Activated CD8-positive, alpha-beta memory T cell treated with anti-CD3 and anti-CD28 coated beads, Interleukin-2, amount 50 U/mL, for 24 hours (primary cell): Measurements from ENCODE around the gene ACSBG1.

Source experiments
- DNase-seq: peaks from one replicate; pipeline ENCODE4 v3.0.0-alpha.2; 2020; ENCODE audit errors: extremely low read depth

The ACSBG1 gene

DNA sequence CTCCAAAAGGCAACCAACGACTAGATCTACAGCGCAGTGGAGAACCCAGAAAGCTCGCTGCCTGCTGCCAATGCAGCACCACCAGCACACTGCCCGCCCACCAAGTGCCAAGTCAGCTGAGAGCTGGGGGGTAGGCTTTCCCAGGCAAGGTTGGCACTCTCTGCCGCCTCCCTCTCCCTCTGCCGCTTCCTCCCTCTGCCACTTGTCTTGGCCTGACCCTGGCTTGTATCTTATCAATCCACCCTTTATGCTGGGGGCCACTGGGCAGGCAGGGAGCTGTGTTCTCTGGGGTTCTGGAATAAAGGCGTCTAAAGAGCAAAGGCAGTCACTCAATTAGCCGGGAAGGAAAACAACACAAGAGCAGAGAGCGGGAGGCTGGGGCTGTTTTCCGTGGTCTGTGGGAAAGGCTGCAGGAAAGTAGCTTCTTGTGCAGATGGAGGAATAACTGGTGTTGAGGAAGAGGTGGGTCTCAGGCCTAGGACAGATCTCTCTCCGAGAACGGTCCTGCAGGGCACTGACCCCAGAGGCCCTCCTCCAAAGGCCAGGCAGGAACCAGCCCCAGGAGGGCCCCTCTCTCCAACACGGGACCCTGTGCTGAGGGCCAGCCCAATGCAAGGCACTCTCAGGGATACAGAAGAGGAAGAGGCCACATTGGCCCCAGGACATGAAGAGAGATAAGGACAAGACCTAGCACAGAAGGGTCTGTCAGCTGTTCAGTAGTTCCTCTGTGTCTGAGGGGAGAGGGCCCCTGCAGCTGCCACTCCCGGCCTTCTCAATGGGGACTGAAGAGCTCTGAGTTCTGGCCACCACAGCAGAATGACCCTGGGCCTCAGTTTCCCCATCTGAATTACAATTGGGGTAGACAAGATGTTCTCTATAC, 30.8 kb downstream of the ACSBG1 start:
- no peak for DNase-seq

DNA sequence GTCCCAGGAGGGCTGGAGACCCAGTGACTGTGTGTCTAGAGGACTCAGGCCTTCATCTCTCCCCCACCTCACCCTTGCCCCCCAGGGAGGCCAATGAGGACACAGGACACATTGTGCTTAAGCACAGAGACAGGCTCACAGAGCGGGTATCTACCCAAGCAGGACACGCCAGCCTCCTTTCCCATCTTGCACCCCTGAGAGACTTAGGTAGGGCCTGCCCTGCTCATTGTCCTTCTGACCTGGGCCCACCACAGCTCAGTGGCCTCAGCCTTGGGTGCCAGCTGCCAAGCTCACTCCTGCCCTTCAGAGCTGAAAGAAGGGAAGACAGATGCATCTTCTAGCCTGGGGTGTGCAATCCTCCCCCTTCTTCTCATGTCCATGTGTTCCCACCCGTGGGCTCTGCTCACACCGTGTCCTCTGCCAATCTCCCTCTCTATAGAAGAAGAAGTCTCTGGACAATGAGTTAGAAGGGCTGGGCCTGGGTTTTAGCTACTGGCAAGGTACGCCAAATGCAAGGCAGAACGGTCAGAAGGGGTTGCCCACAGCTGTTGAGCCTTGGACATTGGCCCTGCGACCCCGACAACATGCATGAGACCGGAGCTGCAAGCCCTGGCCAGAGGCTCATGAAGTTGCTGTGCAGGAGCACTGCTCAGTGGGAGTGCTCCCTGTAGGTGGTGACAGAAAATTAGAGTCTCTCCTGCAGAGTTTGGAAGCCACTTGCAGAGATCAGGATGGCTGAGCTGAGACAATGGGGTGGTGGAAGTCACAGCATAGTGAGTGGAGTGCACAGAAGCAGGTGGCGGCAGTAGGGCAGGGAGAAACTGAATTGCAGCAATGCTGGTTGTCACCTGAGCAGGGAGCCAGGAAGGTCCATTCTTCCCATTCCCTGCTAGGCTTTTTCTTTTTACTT, 32.8 kb downstream of the ACSBG1 start:
- no peak for DNase-seq

DNA sequence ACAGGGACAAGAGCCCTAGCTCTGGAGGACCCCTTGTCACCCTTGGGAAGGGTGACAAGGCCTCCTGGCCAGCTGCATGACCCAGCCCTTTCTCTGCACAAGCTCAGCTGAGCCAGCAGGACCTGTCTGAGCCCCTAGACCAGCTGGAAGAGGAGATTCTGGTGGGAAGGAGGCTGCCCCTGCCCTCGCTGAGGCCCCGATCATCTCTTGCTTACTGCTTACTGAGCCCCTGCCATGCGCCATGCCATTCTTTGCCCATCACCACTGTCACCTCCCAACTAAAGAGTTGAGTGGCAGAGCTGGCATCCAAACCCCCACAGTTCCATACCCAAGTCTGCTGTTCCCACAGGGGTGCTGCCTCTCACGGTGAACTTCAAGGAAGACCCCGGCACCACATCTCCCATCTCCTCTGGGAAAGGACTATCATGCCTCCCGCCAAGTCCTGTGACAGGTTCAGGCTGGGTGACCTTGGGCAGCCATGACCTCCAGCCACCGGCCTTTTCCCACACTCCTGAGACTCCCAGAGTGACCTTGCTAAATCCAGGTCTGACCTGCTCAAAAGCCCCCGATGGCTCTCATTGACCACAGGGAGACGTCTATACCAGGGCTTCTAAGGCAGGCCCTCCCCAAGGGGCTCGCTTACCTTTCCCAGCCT, 34.0 kb downstream of the ACSBG1 start:
- DNase-seq: no peak

DNA sequence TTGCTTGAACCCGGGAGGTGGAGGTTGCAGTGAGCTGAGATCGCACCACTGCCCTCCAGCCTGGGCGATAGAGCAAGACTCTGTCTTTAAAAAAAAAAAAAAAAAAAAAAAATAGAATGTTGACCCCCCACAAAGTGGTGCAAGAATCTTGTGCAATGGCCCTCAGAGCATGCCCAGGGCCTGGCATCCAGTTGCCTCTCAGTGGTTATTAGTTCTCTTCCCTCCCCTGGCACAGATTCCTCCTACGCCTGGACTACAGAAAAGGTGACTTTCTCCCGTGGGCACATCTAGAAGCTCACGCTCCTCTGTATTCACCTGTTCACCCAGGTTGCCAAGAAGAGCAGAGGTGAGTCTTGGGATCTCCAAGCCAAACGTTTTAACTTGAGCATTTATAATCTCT, 36.7 kb downstream of the ACSBG1 start:
- DNase-seq: no peak

DNA sequence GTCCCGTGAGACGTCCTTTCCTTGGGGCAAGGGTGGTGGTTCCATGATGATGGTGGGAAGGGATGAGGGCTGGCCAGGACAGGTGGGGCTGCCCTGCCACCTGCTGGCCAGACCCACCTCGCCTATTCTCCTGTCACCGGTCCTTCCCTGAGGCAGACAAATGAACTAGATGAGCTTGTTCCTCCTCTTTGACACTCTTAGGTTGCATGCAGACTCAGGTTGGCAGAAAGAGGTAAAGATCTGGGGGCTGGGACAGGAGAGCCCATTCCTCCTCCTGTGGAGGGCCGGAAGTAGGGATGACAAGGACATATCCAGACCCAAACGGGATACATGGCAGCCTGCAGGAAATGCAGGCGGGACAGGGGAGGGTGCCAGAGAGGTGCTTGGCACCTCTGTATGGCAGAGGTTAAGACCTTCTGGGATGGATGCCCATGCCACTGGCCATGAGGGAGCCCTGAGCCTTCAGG, 38.6 kb downstream of the ACSBG1 start:
- no peak for DNase-seq

DNA sequence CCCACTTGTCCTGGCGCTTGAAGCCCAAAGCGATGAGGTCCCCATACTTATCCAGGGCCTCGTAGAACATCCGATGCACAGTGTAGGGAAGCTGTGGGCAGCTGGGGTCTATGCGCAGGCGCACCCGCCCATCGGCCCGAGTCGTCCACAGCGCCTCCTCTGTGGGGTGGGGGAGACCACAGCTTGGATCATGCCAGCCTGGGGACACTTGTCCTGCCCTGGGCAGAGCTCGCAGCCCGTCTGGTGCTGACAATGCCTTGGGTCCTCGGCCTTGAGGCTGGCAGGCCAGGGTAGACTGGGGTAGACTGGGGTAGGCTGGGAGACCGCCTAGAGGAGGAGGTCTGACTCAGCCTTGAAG, 39.8 kb downstream of the ACSBG1 start:
- DNase-seq: no peak

DNA sequence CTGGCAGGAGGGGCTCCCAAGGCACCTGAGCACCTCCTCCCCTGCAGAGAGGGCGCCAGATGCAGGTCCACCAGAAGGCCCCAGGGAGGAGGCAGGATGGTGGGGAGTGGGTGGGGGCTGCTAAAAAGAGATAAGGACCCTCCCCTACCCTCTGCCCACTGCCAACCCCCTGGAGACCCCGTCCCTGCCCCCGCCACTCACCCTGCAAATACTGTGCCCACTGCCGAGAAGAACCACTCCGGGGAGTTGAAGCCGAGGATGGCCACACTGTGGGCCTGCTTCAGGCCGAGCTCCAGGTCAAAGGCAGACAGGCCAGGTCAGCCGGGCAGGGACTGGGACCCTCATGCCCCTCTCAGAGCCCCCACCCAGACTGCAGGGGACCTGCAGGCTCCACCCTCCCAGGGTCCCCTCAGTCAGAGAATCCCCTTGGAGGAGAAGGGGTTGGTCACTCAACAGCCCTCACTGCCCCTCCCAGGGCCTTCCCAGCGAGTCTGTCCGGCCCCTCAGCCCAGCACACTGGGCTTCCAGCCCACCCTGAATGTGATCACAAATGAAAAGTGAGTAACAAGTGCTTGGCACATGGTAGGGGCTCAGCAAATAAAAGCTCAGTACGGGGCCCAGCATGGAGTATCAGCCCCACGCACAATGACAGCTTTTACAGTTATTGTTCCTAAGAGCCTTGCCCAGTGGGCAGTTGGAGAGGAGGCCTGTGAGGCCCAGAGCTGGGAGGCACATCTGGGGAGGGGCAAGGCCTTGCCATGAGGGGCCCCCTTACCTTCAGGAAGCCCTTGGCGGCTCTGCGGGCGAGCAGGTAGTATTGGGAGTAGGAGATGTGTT, 40.4 kb downstream of the ACSBG1 start:
- no peak for DNase-seq

DNA sequence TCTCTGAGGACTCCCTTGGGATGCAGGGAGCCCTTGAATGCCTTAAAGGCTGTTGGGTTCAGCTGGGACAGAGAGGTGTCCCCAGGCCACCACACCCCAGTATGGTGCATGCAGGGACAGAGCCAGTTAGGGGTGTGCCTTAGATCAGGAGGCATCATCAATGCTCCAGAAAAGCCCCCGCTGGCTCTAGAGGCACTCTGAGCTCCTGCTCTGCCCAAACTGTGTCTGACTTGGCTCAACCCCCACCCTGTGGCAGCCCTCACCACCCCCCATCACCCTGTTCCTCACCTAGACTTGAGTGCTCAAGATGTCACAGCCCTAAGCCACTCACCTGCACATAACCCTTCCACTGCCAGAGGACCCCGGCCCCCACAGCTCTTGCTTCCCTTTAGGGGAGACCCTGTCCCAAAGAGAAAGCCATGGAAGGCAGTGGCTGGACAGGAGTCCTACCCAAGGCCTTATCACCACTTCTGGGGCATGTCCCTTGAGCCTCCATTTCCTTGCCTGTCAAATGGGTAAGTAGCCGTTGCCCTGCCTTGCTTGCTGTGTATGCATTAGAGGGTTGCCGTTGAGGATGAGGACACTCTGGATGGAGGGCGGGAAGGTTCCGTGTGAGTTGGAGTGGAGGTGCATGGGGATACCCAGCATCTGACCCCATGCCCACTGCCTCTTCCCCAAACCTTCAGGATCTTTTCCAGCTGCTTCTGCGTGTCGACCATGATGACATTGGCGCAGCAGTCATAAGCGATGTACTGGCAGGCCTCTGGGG, 41.4 kb downstream of the ACSBG1 start:
- no peak for DNase-seq

DNA sequence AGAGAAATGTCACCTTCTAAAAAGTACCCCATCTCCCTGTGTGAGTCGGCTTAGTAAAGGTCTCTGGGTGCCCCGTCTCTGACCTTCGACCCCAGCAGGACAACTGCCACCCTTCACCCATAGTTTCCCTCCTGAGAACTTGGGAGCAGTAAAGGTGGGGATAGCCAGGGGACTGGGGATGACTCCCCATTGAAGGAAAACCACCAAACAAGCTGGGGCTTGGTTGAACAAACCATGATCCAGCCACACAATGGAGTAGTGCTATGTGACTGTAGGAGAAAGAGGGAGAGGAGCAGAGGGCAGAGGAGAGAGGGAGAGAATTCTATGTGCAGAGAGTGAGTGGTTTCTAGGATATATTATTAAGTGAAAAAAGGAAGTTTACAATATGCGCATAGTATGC, 51.5 kb downstream of the ACSBG1 start:
- DNase-seq: no peak

DNA sequence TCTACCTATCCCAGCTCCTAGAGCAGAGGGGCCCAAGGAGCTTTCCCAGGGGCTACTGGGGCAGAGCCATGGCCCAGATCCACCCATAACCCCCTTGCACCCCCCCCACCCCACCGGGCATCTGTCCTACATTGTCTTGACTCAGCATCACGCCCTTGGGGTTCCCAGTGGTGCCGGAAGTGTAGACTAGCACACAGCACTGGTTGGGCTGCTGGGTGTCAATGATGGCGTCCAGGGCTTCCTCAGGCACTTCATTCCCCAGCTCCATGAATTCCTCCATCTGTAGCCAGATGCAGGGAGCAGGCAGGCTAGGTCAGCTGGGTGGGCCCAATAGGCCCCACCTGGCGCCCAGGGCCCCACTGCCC, 52.0 kb downstream of the ACSBG1 start:
- DNase-seq: no peak

DNA sequence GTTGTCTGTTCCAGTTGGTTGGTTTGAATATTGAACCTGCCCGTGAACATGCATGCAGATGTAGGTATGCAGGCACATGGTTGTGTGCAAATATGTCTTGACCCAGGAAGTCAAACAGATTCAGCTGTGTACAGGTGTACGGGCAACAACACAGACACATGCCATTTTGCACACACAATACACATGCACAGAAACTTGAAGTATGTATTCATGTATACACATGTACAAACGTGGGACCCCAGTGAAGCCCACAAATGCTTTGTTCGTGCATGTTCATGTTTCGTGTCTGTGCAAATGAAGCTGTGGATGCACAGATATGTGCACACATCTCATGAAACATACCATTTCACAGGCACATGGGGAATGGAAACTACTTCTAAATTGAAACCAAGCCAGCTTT, 54.5 kb downstream of the ACSBG1 start:
- DNase-seq: no peak

DNA sequence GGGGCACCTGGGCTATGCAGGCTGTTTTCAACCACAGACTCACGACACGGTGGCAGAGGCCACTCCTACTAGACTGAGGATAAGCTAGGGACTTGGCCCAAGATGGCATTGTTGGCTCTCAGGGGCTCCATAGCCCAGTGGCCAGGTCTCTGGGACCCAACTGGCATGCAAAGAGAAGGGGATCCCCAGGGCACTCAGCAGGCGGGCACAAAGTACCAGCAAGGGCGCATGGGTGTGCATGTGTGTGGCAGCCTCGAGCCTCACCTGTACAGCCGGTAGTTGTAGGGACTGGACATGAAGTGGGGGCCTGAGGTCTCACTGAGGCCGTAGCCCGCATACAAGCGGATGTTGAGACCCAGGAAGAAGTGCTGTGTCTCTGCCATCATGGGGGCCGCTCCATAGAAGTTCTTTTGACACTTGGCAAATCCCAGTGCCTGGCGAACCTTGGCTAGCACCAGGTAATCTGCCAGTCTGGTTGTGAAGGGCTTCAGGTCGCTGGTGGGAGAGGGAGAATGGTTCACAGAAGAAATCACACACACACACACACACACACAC, 55.0 kb downstream of the ACSBG1 start:
- DNase-seq: no peak

DNA sequence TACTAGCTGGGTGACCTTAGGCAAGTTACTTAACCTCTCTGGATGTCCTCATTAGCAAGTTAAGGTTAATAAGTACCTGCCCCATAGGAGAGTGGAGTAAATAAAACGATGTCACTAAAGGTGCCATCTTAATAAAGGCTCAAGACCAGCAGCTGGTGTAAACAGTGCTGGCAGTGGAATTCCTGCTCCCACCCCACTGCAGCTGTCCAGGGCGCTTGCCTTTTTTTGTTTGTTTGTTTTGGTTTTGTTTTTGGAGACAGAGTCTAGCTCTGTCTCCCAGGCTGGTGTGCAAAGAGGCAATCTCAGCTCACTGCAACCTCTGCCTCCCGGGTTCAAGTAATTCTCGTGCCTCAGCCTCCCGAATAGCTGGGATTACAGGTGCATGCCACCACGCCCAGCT, 56.3 kb downstream of the ACSBG1 start:
- DNase-seq: no peak

DNA sequence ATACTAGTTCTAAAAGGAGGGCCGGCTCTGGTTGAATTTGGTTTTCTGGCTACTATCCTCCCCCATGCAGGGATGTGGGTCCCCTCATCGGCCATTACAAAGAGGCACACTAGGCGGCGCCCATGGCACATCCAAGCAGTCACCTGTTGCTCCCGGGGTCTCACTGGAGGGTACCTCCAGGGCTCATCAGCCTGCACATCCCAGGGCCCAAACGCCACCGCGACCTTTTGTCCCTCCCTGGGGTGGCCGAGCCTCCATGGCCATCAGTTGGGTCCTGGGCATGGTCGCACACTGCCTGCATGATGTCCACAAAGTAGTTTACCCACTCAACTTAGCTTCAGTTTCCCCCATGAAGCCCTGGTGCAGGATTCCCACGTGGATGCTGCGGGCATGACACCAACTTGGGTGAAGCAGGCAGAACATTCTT, 56.9 kb downstream of the ACSBG1 start:
- DNase-seq: no peak

DNA sequence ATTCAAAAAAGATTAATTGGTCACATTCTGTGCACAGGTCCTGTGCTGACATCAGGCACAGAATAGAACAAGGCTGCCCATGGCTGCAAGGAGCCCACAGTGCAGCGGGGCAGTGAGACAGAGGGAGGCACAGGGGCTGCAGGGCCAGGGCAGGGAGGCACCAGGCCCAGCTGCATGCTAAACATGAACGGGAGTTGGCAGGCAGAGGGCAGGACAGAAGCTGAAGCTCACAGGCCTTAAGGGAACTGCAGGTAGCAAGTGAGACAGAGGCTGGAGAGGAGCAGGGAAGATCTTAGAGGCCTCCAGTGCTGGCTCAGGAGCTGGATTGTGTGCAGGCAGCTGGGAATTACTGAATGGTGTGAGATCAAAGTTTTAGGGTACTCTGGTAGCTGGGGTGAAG, 59.0 kb downstream of the ACSBG1 start:
- DNase-seq: no peak

DNA sequence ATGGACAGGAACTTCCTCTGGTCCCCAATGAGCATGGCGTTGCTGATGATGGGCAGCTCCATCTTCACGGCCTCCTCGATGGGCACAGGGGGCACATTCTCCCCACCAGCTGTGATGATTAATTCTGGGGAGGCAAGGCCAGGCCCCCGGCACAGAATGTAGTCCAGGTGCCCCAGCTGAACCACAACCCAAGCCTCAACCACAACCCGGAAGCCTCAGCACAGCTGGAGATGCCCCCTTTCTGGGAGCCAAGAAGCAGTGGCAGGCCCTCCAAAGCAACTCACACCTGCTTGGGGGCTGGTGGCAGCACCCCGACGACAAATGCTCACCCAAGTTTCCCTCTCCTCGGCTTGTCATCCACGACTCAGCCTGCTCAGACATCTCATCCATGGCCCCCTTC, 60.0 kb downstream of the ACSBG1 start:
- no peak for DNase-seq

DNA sequence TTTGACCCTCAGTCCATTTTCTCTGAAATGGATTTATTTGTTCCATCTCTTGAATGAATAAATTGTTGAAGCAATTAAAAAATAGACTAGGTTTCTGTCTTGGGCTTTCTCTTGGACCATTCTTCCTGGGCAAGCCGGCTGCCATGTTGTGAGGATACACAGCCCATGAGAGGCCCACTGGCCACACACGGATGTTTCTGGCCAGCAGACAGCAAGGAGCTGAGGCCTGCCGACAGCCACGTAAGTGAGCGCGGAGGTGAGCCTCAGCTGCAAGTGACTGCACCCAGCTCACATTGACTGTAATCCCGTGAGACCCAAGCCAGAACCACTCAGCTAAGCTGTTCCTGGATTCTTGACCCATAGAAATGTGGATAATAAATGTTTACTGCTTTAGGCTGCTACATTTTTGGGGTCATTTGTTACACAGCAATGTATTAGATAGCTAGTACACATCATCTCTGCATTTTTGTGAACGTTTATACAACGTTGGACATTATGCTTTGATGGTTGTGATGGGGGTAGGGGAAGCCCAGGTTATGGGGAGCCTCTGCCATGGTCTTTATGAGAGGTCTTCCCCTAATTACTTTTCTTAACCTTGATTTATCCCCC, 62.4 kb downstream of the ACSBG1 start:
- no peak for DNase-seq

DNA sequence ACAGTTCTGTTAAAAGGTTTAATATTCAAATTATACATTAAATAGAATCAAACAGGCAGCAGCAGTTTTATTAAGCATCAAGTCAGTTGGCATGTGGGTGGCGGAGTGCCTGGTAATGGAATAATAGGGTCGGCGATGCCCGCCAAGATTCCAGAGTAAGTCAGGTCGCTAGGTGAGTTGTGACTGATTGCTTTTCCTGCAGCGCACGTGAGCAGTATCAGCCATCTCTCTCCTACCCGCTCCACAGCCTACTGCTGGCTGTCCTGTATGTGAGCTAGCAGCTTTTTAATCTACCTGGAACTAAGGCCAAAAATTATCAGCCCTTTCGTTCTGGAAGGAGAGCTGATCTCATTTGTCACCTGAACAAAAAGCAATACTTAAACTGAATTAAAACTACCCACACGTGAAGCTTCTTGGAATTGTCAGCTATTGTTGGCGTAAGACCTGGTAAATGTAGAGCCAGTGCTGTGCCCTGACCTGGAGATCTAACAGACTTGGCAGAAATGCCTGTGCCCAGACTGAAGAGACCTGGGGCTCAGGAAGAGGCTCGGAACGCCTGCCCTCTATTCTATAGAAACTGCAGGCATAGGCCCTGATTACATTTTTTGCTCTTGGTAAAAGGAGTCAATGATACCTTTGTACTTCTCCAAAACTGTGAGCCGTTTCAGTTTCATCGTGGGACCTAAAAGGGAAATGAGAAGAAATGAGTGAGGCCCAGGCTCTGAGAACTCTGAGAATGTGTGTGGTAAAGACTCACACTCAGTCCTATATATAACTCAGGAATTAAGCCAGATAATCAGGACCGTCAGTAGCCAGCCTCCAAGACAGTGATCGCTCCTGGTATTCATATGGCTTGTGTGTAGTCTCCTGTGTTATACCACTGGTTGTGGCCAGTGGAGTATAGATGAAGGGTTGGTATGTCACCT, 63.3 kb downstream of the ACSBG1 start:
- DNase-seq: no peak

DNA sequence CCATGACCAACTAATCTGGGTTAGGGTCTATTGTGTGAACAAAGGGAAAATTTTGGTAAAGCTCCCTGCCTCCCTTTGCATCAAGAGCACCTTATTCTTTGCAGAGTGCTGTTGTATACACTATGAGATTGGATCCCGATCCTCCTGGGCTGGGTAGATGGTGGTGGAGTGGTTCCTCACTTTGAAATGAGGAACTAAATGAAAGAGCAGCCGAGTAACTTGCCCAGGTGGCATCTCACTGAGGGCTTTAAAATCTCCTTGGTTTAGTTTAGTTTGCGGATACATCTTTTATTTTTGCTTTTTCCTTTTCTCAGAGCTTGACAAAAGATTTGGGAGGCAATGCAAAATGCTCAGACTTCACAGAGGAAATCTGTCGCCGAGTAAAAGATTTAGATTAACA, 65.8 kb downstream of the ACSBG1 start:
- DNase-seq: no peak
